ENCODE measurements around the gene C16orf90.

C16orf90 gene

GRCh38 chr16:3511286-3512180 is 16.2 kb upstream of the C16orf90 start:
- H3K27me3 ChIP-seq (ENCODE audit: insufficient read depth, low read depth, severe bottlenecking), result no peaks in the 10 kb centered on the region
- H3K4me3 ChIP-seq (ENCODE audit: low read depth, low read length), result no peak overlapping the region
- H3K9me3 ChIP-seq (ENCODE audit: severe bottlenecking), result no peaks in the 10 kb centered on the region
- no peak for TF ChIP-seq CTCF (IDR thresholded peaks at IDR 0.05; ENCODE audit: low read depth, low read length)
- peaks cover 76% of the 10 kb centered on the region for H3K36me3 ChIP-seq
- no peak for DNase-seq
- no peak overlapping the region for H3K27ac ChIP-seq

- H3K9me3 ChIP-seq (ENCODE audit: severe bottlenecking), result no peaks in the 10 kb centered on the region
- H3K27me3 ChIP-seq (ENCODE audit: insufficient read depth, low read depth, severe bottlenecking), result no peaks in the 10 kb centered on the region
- no peak for DNase-seq
- TF ChIP-seq CTCF (IDR thresholded peaks at IDR 0.05; ENCODE audit: low read depth, low read length), result no peak
- H3K4me3 ChIP-seq (ENCODE audit: low read depth, low read length), result no peak overlapping the region
- peaks cover 71% of the 10 kb centered on the region for H3K36me3 ChIP-seq
- H3K27ac ChIP-seq, result no peak overlapping the region
These were observed 15.1 kb upstream of the C16orf90 start for GRCh38 chr16:3510416-3510815.

GRCh38 chr16:3509470-3509928 is 14.2 kb upstream of the C16orf90 start:
- Histone ChIP-seq H3K36me3 (peaks cover 69% of the 10 kb centered on the region), H3K9me3 (ENCODE audit: severe bottlenecking) (no peaks in the 10 kb centered on the region), H3K4me3 (ENCODE audit: low read depth, low read length) (no peak overlapping the region), H3K27ac (no peak overlapping the region), H3K27me3 (ENCODE audit: insufficient read depth, low read depth, severe bottlenecking) (no peaks in the 10 kb centered on the region)
- no peak for TF ChIP-seq CTCF (IDR thresholded peaks at IDR 0.05; ENCODE audit: low read depth, low read length)
- DNase-seq, result no peak

GRCh38 chr16:3508736-3509135 is 13.4 kb upstream of the C16orf90 start:
- Histone ChIP-seq H3K27me3 (ENCODE audit: insufficient read depth, low read depth, severe bottlenecking) (no peaks in the 10 kb centered on the region), H3K4me3 (ENCODE audit: low read depth, low read length) (no peak overlapping the region), H3K9me3 (ENCODE audit: severe bottlenecking) (no peaks in the 10 kb centered on the region), H3K36me3 (peaks cover 62% of the 10 kb centered on the region), H3K27ac (no peak overlapping the region)
- DNase-seq, result no peak
- no peak for TF ChIP-seq CTCF (IDR thresholded peaks at IDR 0.05; ENCODE audit: low read depth, low read length)

GRCh38 chr16:3503523-3503922 is 8.2 kb upstream of the C16orf90 start:
- Histone ChIP-seq H3K36me3 (peaks cover 26% of the 10 kb centered on the region), H3K27me3 (ENCODE audit: insufficient read depth, low read depth, severe bottlenecking) (no peaks in the 10 kb centered on the region), H3K4me3 (ENCODE audit: low read depth, low read length) (no peak overlapping the region), H3K27ac (no peak overlapping the region), H3K9me3 (ENCODE audit: severe bottlenecking) (no peaks in the 10 kb centered on the region)
- no peak for TF ChIP-seq CTCF (IDR thresholded peaks at IDR 0.05; ENCODE audit: low read depth, low read length)
- no peak for DNase-seq
